ENCODE results near the gene PGAM1.
A peak's percentile ranks its signal among the peaks of the same experiment; 100 is the strongest.
"Not testable (repeated sequence)": the region's sequence is repeated elsewhere in the genome, so short reads cannot be mapped to it uniquely, and the experiment has no call there.

PGAM1 gene

GRCh38 chr10:97407952-97408248 lies 18.1 kb upstream of the PGAM1 start:
- no peak for DNase-seq (ENCODE audit: low read depth, low spot score)

GRCh38 chr10:97408496-97408992 lies 17.4 kb upstream of the PGAM1 start:
- DNase-seq (ENCODE audit: low read depth, low spot score) = no peak

- DNase-seq (ENCODE audit: low read depth, low spot score) = no peak
Measured at GRCh38 chr10:97411406-97411805, 14.6 kb upstream of the PGAM1 start.

GRCh38 chr10:97412891-97413304 lies 13.1 kb upstream of the PGAM1 start:
- no peak for DNase-seq (ENCODE audit: low read depth, low spot score)

GRCh38 chr10:97416565-97416964 lies 9.4 kb upstream of the PGAM1 start:
- DNase-seq (ENCODE audit: low read depth, low spot score) = no peak

- not testable (repeated sequence) for DNase-seq (ENCODE audit: low read depth, low spot score)
Measured at GRCh38 chr10:97423757-97424098, 2.3 kb upstream of the PGAM1 start.

- DNase-seq (ENCODE audit: low read depth, low spot score) = no peak
Measured at GRCh38 chr10:97426776-97427570, 982 bp downstream of the PGAM1 start.

GRCh38 chr10:97427571-97428179 lies 1.7 kb downstream of the PGAM1 start:
- DNase-seq (ENCODE audit: low read depth, low spot score) = peak; percentile 77

- DNase-seq (ENCODE audit: low read depth, low spot score) = no peak
Measured at GRCh38 chr10:97428572-97428981, 2.6 kb downstream of the PGAM1 start.

GRCh38 chr10:97434055-97434454 lies 8.1 kb downstream of the PGAM1 start:
- no peak for DNase-seq (ENCODE audit: low read depth, low spot score)

- DNase-seq (ENCODE audit: low read depth, low spot score) = no peak
Measured at GRCh38 chr10:97434557-97434956, 8.6 kb downstream of the PGAM1 start.

- DNase-seq (ENCODE audit: low read depth, low spot score) = no peak
Measured at GRCh38 chr10:97435211-97435610, 9.2 kb downstream of the PGAM1 start.

GRCh38 chr10:97442277-97442676 lies 16.3 kb downstream of the PGAM1 start:
- no peak for DNase-seq (ENCODE audit: low read depth, low spot score)

- no peak for DNase-seq (ENCODE audit: low read depth, low spot score)
Measured at GRCh38 chr10:97444212-97444611, 18.2 kb downstream of the PGAM1 start.

GRCh38 chr10:97445357-97445721 lies 19.3 kb downstream of the PGAM1 start:
- no peak for DNase-seq (ENCODE audit: low read depth, low spot score)

GRCh38 chr10:97445722-97446639 lies 20.0 kb downstream of the PGAM1 start, which contains the start of the genes EXOSC1 and ZDHHC16:
EXOSC1 (minus strand) TSS chr10:97446006; CDS start chr10:97445985, 21 bp downstream.
ZDHHC16 (plus strand) TSS chr10:97446175; CDS start chr10:97451676, 5,501 bp downstream.
- DNase-seq (ENCODE audit: low read depth, low spot score) = peak; percentile 95

- no peak for DNase-seq (ENCODE audit: low read depth, low spot score)
Measured at GRCh38 chr10:97450828-97451227, 24.8 kb downstream of the PGAM1 start.

- no peak for DNase-seq (ENCODE audit: low read depth, low spot score)
Measured at GRCh38 chr10:97451605-97452004, 25.6 kb downstream of the PGAM1 start.

GRCh38 chr10:97452352-97452751 lies 26.4 kb downstream of the PGAM1 start:
- no peak for DNase-seq (ENCODE audit: low read depth, low spot score)

GRCh38 chr10:97454330-97455036 lies 28.5 kb downstream of the PGAM1 start:
- no peak for DNase-seq (ENCODE audit: low read depth, low spot score)

GRCh38 chr10:97456034-97456685 lies 30.2 kb downstream of the PGAM1 start:
- DNase-seq (ENCODE audit: low read depth, low spot score) = no peak
